ENCODE data around the gene TMC6. TPM values are rescaled to one million over a fixed set of nuclear protein-coding genes. Genes with fewer than 3 reads are reported as not detected.

Gene TMC6
- total RNA-seq, 5 donors from 2014 or later (not counting 1 experiment from before 2014, with no cell fraction given) = 616 to 847 (median 698) TPM

DNA sequence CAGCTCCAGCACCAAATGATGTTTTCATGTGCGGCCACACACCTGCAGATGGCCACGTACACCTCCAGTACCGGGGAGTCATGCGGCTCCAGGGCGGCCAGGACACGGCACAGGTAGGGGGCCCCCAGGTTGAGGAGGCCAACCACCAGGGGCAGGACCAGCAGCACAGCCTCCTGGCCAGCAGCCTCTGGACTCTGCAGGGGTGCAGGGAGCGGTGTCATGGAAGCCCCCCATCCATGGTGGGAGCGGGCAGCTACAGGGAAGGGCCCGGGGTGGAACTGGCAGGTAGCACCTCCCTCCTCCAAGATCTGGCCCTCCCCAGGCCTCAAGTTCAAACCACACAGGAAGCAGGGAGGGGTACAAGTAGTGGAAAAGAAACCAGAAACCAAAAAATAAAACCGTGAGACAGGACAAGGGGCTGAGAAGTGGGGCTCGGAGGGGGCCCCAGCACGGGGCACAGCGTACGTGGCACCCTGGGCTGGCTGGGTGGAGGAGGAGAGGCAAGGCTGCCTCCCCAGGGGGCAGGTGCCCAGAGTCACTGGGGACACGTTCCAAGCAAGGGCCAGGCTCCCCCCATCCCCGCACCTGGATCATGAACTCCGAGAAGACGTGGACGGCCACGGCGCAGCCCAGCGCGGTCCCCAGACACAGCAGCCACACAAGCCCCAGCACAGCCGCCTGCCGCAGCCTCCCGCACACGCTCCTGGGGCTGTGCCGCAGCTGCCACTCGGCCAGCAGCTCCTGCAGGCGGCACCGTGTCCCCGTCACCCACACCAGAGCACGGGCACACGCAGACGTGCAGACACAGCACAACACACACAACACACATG lies 7.4 kb downstream of the TMC6 start:
- no peaks in the 10 kb centered on the region for H3K9me3 Mint-ChIP-seq
- peak overlapping the region; percentile 96 to 97 for H3K27ac Mint-ChIP-seq
- Histone ChIP-seq H3K4me1 (ENCODE audit: control insufficient read depth in 1 of 2, extremely low read depth in 1 of 2, insufficient read depth in 2 of 2, low read length in 2 of 2) (peaks cover 52 to 97% of the 10 kb centered on the region in 2 experiments), H3K27ac (ENCODE audit: low read length) (peak overlapping the region; percentile 70), H3K27me3 (replicated peaks in 1 of 2; ENCODE audit: control insufficient read depth in 2 of 2, extremely low read depth in 1 of 2, insufficient read depth in 2 of 2, low read length in 1 of 2) (no peaks in the 10 kb centered on the region), H3K4me3 (ENCODE audit: control insufficient read depth in 1 of 2, extremely low read depth in 1 of 2, low read length in 1 of 2) (peak overlapping the region; percentile 51 to 59), H3K9me3 (no peaks in the 10 kb centered on the region), H3K36me3 (ENCODE audit: control insufficient read depth in 2 of 2, extremely low read depth in 1 of 2, insufficient read depth in 1 of 2, low read length in 1 of 2) (peaks cover 17 to 96% of the 10 kb centered on the region in 2 donors)
- peak overlapping the region; percentile 74 to 99 (median 77) for H3K4me3 Mint-ChIP-seq
- peak in 32 of 35 experiments; percentile 47 to 77 (median 57) for DNase-seq
- H3K27me3 Mint-ChIP-seq = no peaks in the 10 kb centered on the region
- H3K4me1 Mint-ChIP-seq = peaks cover 57 to 72% (median 65%) of the 10 kb centered on the region in 3 donors
- ATAC-seq (replicated peaks in 1 of 4) = peak; percentile 59 to 67 (median 64)
- POLR2A ChIA-PET = no interaction called here
- H3K36me3 Mint-ChIP-seq = peaks cover 28% of the 10 kb centered on the region
- CTCF ChIA-PET = interaction anchor here (0.6 to 1.3 kb wide), 2 partner anchors 9 to 982 kb away, joined by 5 to 6 read pairs; partner anchors contain the start of gene TMC8 (in 1 of the 2)
- WGBS (ENCODE audit: insufficient coverage) = 5% methylated on average over 29 of the region's 35 CpGs

DNA sequence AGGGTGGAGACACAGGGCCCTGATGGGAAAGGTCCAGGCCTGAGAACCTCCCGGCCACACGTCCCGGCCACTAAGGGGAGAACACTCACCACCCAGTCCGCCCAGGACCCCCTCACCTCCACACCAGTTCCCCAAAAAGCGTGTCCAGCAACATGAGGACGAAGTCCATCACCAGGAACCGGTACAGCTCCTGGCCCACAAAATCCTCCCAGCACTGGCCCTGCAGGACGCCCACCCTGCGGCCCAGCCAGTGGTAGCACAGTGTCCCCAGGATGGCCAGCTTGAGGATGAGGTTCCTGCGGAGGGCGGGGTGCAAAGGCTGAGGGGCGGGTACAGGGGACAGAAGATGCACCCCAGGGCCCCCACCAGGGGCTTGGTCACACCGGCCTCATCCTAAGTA lies 8.0 kb downstream of the TMC6 start:
- ATAC-seq (replicated peaks in 1 of 4) (no peak), DNase-seq (no peak)
- Histone ChIP-seq H3K36me3 (ENCODE audit: control insufficient read depth in 2 of 2, extremely low read depth in 1 of 2, insufficient read depth in 1 of 2, low read length in 1 of 2) (peaks cover 17 to 95% of the 10 kb centered on the region in 2 donors), H3K4me3 (ENCODE audit: control insufficient read depth in 1 of 2, extremely low read depth in 1 of 2, low read length in 1 of 2) (peak overlapping the region in 1 of 2 donors; percentile 51), H3K9me3 (no peaks in the 10 kb centered on the region), H3K4me1 (ENCODE audit: control insufficient read depth in 1 of 2, extremely low read depth in 1 of 2, insufficient read depth in 2 of 2, low read length in 2 of 2) (peaks cover 45 to 95% of the 10 kb centered on the region in 2 experiments), H3K27me3 (replicated peaks in 1 of 2; ENCODE audit: control insufficient read depth in 2 of 2, extremely low read depth in 1 of 2, insufficient read depth in 2 of 2, low read length in 1 of 2) (no peaks in the 10 kb centered on the region), H3K27ac (ENCODE audit: low read length) (peak overlapping the region; percentile 70)
- Mint-ChIP-seq H3K9me3 (no peaks in the 10 kb centered on the region), H3K4me1 (peaks cover 55 to 68% (median 62%) of the 10 kb centered on the region in 3 donors), H3K27ac (peak overlapping the region; percentile 96 to 97), H3K36me3 (peaks cover 28% of the 10 kb centered on the region), H3K4me3 (peak overlapping the region; percentile 74 to 99 (median 77)), H3K27me3 (no peaks in the 10 kb centered on the region)
- ChIA-PET POLR2A (no interaction called here), CTCF (interaction anchor here (0.6 to 1.3 kb wide), 5 partner anchors 10 to 981 kb away, joined by 3 to 6 read pairs (median 5); partner anchors contain the start of gene TMC8 (in 1 of the 2))
- 82% methylated on average over 13 of the region's 13 CpGs for WGBS (ENCODE audit: insufficient coverage)

- Mint-ChIP-seq H3K27me3 (no peaks in the 10 kb centered on the region), H3K27ac (no peak overlapping the region), H3K4me1 (peaks cover 60 to 68% (median 65%) of the 10 kb centered on the region in 3 donors), H3K36me3 (peaks cover 36% of the 10 kb centered on the region), H3K4me3 (peak overlapping the region in 1 of 3 donors; percentile 32), H3K9me3 (no peaks in the 10 kb centered on the region)
- no peaks in the 10 kb centered on the region for H3K27me3 ChIP-seq (replicated peaks in 1 of 2; ENCODE audit: control insufficient read depth in 2 of 2, extremely low read depth in 1 of 2, insufficient read depth in 2 of 2, low read length in 1 of 2)
- H3K36me3 ChIP-seq (ENCODE audit: control insufficient read depth in 2 of 2, extremely low read depth in 1 of 2, insufficient read depth in 1 of 2, low read length in 1 of 2) = peaks cover 16 to 95% of the 10 kb centered on the region in 2 donors
- 93% methylated on average over 6 of the region's 14 CpGs for WGBS (ENCODE audit: insufficient coverage)
- no peak for DNase-seq
- H3K4me1 ChIP-seq (ENCODE audit: control insufficient read depth in 1 of 2, extremely low read depth in 1 of 2, insufficient read depth in 2 of 2, low read length in 2 of 2) = peaks cover 33 to 95% of the 10 kb centered on the region in 2 experiments
- no peak overlapping the region for H3K4me3 ChIP-seq (ENCODE audit: control insufficient read depth in 1 of 2, extremely low read depth in 1 of 2, low read length in 1 of 2)
- no peak for ATAC-seq (replicated peaks in 1 of 4)
- no peaks in the 10 kb centered on the region for H3K9me3 ChIP-seq
- CTCF ChIA-PET = no interaction called here
- POLR2A ChIA-PET = no interaction called here
- peak overlapping the region; percentile 29 for H3K27ac ChIP-seq (ENCODE audit: low read length)
Observed at GRCh38 chr17:78118801-78119241, 9.7 kb downstream of the TMC6 start.

GRCh38 chr17:78117027-78117981 lies 11.3 kb downstream of the TMC6 start:
- H3K9me3 ChIP-seq = no peaks in the 10 kb centered on the region
- H3K36me3 ChIP-seq (ENCODE audit: control insufficient read depth in 2 of 2, extremely low read depth in 1 of 2, insufficient read depth in 1 of 2, low read length in 1 of 2) = peaks cover 26 to 95% of the 10 kb centered on the region in 2 donors
- ChIA-PET CTCF (interaction anchor here in 1 of 2 donors (1.0 kb wide), 1 partner anchor 17 kb away, joined by 3 read pairs; no protein-coding TSS in a partner anchor), POLR2A (no interaction called here)
- peaks cover 23% of the 10 kb centered on the region for H3K36me3 Mint-ChIP-seq
- H3K27ac Mint-ChIP-seq = peak overlapping the region; percentile 76 to 84
- peaks cover 59 to 68% (median 65%) of the 10 kb centered on the region in 3 donors for H3K4me1 Mint-ChIP-seq
- H3K27ac ChIP-seq (ENCODE audit: low read length) = peak overlapping the region; percentile 11
- no peaks in the 10 kb centered on the region for H3K9me3 Mint-ChIP-seq
- no peaks in the 10 kb centered on the region for H3K27me3 ChIP-seq (replicated peaks in 1 of 2; ENCODE audit: control insufficient read depth in 2 of 2, extremely low read depth in 1 of 2, insufficient read depth in 2 of 2, low read length in 1 of 2)
- no peak overlapping the region for H3K4me3 ChIP-seq (ENCODE audit: control insufficient read depth in 1 of 2, extremely low read depth in 1 of 2, low read length in 1 of 2)
- ATAC-seq (replicated peaks in 1 of 4) = no peak
- WGBS (ENCODE audit: insufficient coverage) = 85% methylated on average over 21 of the region's 41 CpGs
- peaks cover 24 to 95% of the 10 kb centered on the region in 2 experiments for H3K4me1 ChIP-seq (ENCODE audit: control insufficient read depth in 1 of 2, extremely low read depth in 1 of 2, insufficient read depth in 2 of 2, low read length in 2 of 2)
- peak overlapping the region in 1 of 3 donors; percentile 58 for H3K4me3 Mint-ChIP-seq
- no peaks in the 10 kb centered on the region for H3K27me3 Mint-ChIP-seq
- DNase-seq = peak in 3 of 35 experiments; percentile 36 to 54 (median 47)

DNA sequence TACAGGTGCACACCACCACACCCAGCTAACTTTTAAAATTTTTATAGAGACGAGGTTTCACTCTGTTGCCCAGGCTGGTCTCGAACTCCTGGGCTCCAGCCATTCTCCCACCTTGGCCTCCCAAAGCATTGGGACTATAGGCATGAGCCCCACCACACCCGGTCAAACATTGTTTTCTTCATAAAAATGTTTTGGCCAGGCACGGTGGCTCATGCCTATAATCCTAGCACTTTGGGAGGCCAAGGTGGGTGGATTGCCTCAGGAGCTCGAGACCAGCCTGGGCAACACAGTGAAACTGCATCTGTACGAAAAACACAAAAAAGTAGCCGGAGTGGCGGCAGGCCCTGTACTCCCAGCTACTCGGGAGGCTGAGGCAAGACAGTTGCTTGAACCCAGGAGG lies 12.1 kb downstream of the TMC6 start:
- no peak for DNase-seq
- Mint-ChIP-seq H3K4me3 (no peak overlapping the region), H3K27ac (no peak overlapping the region), H3K9me3 (no peaks in the 10 kb centered on the region), H3K27me3 (no peaks in the 10 kb centered on the region), H3K36me3 (peaks cover 21% of the 10 kb centered on the region), H3K4me1 (peaks cover 51 to 59% (median 56%) of the 10 kb centered on the region in 3 donors)
- Histone ChIP-seq H3K4me3 (ENCODE audit: control insufficient read depth in 1 of 2, extremely low read depth in 1 of 2, low read length in 1 of 2) (no peak overlapping the region), H3K27ac (ENCODE audit: low read length) (no peak overlapping the region), H3K36me3 (ENCODE audit: control insufficient read depth in 2 of 2, extremely low read depth in 1 of 2, insufficient read depth in 1 of 2, low read length in 1 of 2) (peaks cover 24 to 95% of the 10 kb centered on the region in 2 donors), H3K9me3 (no peaks in the 10 kb centered on the region), H3K4me1 (ENCODE audit: control insufficient read depth in 1 of 2, extremely low read depth in 1 of 2, insufficient read depth in 2 of 2, low read length in 2 of 2) (peaks cover 16 to 95% of the 10 kb centered on the region in 2 experiments), H3K27me3 (replicated peaks in 1 of 2; ENCODE audit: control insufficient read depth in 2 of 2, extremely low read depth in 1 of 2, insufficient read depth in 2 of 2, low read length in 1 of 2) (no peaks in the 10 kb centered on the region)
- no peak for ATAC-seq (replicated peaks in 1 of 4)
- POLR2A ChIA-PET = interaction anchor here in 1 of 2 donors (0.6 kb wide), 1 partner anchor 1673 kb away, joined by 3 read pairs; no protein-coding TSS in a partner anchor
- over 99% methylated on average over 9 of the region's 9 CpGs for WGBS (ENCODE audit: insufficient coverage)
- CTCF ChIA-PET = interaction anchor here in 1 of 2 donors (1.0 kb wide), 1 partner anchor 18 kb away, joined by 3 read pairs; no protein-coding TSS in a partner anchor

Measured in T-cell (primary cell).